ENCODE data around the gene ARHGEF28.

Gene ARHGEF28

DNA sequence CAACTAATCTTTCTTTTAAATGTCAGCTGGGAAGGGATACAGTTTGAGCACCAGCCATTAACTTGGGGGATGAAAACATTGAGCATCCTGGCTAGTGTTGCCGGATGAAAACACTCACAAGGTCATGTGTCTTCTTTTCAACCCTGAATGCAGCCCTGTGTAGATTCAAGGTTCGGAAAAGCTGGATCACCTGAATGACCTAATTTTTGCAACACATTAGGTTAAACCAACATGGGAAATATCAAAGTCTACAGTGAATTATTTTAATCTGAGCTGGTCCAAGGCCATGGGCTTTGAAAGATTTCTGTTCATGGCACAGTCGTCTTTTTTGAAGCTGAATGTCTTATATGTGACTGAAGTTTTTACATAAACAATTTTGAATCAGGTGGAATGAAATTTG, 281.2 kb downstream of the ARHGEF28 start:
- DNase-seq = no peak

DNA sequence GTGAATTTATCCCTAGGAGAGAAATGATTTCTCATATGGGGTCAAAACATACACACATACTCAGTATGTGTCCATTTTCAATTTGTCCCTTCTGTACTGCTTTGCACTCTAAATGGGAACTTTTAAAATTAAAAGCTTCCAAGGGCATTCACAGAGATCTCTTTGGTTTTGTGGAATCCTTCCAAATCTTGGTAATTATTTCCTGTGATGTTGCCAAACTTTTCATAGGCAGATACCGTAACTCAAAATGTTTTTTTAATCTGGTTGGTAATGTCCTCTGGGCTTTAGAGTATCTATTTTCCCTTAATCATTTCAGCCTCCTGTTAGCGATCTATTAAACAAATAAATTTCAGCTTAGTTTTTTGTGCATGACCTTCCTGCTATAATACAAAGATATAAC, 282.4 kb downstream of the ARHGEF28 start:
- no peak for DNase-seq

- no peak for DNase-seq
These were observed 282.9 kb downstream of the ARHGEF28 start for GRCh38 chr5:73908846-73909245.

GRCh38 chr5:73909474-73909873, 283.5 kb downstream of the ARHGEF28 start:
- DNase-seq = no peak

DNA sequence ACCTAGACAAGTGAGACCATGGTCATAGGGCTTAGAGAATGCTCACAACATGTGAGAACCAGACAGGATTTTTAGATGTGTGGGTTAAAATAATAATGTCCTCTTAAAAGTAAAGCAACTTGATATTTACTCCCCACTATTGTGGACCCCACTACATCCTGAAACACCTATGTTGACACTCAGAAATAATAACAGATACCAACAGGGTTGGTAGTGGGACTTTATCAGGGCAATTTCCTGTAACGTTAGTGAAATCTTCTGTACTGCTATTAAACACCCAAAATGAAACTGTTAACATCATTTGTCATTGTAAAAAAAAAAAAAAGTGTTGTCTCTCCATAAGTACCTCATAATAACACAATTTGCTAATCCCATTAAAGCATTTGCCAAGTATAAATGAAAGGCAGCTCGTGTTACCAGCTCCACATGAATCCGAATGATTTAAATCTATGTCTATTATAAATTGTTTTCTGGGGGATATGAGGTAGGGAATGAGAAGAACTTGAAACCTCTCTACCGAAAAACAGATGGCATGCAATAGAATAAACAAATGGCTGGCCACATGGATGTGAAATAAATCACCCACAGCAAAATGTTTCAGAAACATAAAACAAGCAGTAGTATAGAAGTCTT, 285.9 kb downstream of the ARHGEF28 start:
- no peak for DNase-seq

DNA sequence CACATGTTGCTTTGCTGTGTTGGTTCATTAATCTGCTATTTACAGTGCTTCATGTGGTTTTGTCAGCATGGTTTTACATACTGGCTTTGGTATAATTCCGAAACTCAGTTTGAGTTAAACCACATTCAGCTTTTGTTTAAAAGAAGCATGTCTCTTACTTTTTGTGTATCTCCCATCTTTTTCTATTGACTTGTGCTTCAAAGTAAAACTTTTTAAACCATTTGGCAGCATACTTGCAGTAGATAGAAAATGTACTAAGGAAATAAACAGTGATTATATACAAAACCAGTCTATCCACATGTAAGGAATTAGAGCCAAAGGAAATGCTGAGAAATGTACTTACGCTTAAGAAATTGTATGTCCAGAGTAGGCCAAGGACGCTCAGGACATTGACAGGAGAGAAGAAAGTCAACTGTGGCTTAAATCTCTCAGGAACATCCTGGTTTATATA, 286.9 kb downstream of the ARHGEF28 start:
- DNase-seq = no peak

GRCh38 chr5:73913971-73914370, 288.0 kb downstream of the ARHGEF28 start:
- no peak for DNase-seq

DNA sequence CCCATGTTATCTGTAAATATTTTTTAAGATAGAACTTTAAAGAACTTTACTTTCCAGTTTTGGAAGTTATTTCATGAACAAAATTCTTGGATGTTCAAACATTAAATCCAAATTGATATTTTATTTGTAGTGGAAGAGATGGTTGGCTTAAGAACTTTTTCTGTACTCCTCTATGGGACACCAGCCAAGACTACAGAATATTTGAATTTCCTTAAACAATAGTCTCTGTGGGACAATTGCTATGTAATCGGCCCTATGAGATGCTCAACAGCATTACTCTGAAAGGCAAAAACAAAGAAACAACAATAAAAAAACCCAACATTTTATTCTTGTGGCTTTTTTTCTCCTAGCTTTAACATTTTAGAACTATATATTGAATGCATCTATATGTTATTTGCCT, 289.3 kb downstream of the ARHGEF28 start:
- no peak for DNase-seq

DNA sequence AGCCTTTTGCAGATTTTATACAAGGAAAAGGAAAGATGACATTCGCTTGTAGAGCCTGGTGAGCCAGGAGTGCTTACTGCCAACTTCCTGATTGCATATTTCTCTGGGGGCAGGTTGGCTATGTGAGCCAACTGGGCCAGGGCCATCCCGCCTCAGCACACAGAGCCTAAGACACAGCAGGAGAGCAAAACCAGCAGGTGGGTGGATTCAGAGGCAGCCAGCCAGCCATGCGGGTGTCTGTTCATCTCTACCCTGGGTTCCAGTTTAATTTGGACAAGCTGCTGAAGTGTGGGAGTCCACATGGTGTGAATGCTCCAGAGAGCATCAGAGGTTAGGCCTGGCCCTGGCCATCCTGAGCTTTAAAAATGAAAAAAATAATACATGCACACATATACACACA, 291.4 kb downstream of the ARHGEF28 start:
- DNase-seq = no peak

GRCh38 chr5:73917891-73918290, 291.9 kb downstream of the ARHGEF28 start:
- no peak for DNase-seq

DNA sequence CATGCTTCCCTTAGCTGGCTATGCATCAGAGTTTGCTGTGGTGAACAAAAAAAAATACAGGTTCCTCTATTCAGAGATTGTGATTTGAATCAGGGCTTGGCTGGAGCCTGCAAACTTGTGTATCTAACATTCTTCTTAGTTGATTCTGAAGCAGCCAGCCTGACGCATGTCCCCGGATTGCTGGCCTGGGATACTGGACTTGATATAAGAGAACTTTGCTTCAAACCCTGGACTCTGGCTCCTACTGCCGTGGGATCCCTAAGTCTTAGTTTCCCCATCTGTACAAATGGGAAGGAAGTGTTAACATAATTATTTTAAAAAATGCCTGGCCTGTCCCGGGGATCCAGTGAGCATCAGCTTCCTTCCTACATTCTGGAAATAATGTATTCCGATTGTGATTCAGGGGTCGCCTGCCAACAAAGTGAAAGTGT, 292.8 kb downstream of the ARHGEF28 start:
- DNase-seq = no peak

GRCh38 chr5:73921741-73922140, 295.7 kb downstream of the ARHGEF28 start:
- DNase-seq = no peak

- DNase-seq = no peak
These were observed 296.2 kb downstream of the ARHGEF28 start for GRCh38 chr5:73922224-73922623.

- no peak for DNase-seq
These were observed 297.0 kb downstream of the ARHGEF28 start for GRCh38 chr5:73922875-73923557.

- no peak for DNase-seq
These were observed 302.6 kb downstream of the ARHGEF28 start for GRCh38 chr5:73928476-73929070.

DNA sequence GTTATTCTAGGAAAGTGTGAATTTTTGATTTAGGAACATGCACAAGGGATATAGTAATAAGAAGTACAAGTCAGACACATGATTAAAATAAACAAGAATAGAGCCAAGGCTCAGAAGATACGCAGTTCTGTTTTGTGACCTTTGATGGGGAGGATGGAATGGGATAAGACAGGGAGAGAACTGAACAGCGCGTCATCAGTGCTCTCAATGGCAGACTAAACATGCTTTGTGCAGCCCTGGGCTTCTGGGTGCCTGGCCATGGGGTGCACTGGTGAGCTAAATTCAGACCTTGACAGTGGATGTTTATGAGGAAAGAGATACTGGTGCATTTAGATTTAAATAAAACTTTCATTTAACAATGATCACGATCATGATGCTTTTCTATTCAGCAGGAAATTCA, 309.7 kb downstream of the ARHGEF28 start:
- no peak for DNase-seq

DNA sequence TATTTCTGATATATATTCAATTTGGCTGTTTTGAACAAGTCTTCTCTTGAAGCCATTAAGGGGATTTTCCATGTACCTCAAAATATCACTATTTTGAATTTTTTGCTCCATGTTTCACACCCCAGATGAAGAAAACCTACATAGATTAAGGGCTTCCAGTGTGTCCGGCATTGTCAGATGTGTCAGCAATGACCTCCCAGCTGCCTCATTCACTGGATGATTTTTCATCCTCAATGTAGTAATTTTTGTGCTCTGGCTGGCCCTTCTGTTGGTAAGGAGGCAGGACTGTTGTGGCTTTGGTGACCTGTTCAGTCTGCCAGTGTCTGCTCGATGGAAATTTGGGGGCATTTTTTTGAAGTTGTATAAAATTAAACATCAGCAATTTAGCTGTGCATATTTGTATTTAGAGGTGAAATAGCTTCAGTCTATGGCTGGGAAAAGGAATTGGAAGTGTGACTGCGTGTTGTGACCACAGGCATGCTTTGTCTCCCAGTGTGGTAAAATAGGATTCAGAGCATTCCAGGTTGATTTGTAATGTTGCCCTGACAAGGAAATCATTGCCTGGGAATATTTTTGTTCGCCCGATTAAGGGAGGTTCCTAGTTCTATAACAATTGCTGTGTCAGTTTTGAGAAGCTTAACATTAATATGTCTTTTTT, 312.4 kb downstream of the ARHGEF28 start:
- DNase-seq = no peak

- DNase-seq = no peak
These were observed 312.9 kb downstream of the ARHGEF28 start for GRCh38 chr5:73938938-73939320.

- DNase-seq = no peak
These were observed 313.6 kb downstream of the ARHGEF28 start for GRCh38 chr5:73939557-73939956.

DNA sequence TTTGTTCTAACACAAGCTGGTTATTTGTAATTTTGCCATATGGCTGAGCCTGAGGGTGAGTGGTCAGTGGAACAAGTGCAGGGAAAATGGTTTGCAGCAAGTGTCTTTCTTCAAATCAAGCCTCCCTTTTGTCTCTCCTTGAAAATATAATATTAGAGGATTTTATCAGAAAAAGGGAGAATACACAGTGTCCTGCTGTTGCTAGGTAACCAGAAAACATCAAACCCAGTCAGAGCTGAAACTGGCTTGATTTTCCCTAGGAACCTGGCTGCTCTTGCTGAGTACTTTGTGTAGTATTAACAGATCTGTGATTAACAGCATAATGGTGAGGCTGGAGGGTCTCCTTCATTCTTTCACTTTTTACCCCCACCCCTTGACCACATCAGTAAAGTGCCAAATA, 314.0 kb downstream of the ARHGEF28 start:
- DNase-seq = no peak

- no peak for DNase-seq
These were observed 314.8 kb downstream of the ARHGEF28 start for GRCh38 chr5:73940801-73941200.

- no peak for DNase-seq
These were observed 316.8 kb downstream of the ARHGEF28 start for GRCh38 chr5:73942783-73943182.

DNA sequence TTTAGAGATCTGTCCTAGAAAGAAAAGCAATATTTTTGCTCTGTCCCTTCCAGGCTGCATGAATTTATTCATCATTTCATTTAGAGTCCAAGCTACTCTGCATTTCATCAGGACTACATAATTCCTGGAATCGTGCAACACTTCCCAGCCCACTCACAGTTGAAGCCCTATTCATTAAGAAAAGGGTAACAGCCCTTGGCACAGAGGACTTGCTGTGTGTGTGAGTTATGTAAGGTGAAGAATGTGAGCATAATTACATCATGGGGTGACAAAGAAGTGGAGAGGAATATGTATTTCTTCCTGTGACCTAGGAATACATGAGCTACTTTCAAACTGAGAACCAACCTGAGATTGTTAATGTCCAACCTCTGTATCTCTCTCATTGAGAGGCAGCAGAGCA, 317.4 kb downstream of the ARHGEF28 start:
- no peak for DNase-seq

DNA sequence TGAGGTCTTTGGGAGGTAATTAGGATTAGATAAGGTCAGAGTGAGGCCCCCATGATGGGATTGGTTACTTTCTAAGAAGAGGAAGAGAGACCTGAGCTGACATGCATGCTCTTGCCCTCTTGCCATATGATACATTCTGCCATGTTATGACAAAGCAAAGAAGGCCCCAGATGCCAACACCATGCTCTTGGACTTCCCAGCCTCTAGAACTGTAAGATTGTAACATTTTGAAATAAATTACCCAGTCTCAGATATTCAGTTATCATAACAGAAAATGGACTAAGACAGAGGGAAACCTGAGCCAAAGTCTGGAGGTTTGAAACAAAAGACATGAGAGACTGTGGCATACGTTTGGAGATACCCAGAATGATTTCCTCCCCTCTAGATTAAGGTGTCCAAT, 318.6 kb downstream of the ARHGEF28 start:
- no peak for DNase-seq

Measured in activated T-cell treated with anti-CD3 and anti-CD28 coated beads for 4 hours (primary cell).